ENCODE data around the gene RASGRF2.

The RASGRF2 gene

DNA sequence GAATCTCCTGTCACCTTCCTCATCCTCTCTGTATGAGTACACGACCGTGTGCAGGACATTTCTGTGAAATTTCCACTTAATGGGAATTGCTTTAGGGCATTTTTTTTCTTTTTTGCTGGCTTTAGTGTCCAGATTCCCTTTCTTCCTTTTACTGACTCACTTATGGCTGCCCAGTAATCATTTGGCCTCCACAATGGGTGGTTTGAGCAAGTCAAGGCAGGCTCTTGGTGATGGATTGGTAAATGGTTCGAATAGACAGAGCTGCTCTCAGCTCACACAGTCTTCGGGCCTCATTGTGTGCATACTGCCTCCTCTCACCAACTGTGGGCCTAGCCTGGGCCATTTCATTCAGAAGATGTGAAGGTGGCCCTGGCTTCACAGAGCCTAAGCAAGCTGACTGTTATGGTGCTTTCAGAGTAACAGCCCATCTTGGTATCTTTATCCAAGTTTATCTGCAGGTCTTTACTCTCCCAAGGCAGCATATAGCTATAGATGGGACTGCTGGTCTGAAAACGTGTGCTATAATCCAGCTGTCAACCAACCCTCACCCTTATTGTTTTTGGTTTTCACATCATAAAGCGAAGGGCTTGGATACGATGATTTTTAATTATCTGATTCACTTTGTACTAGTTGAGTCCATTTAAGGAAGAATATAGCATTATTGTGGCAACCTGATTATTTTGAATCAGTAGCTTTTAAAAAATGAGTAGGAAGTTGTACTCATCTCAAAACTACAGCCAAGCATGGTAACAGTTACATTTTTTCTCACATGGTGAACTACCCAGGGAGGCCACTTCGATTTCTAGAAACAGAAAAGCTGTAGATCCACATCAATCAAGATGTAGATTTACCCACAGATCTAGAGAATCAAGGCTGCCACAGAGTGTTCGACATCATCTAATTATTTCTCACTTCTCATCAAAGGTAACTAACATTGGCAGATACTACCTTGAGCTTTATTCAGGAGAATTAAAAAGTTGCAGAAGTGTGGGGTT lies 222.5 kb downstream of the RASGRF2 start:
- DNase-seq (ENCODE audit: low read depth), result no peak
- TF ChIP-seq, protein P1, sequence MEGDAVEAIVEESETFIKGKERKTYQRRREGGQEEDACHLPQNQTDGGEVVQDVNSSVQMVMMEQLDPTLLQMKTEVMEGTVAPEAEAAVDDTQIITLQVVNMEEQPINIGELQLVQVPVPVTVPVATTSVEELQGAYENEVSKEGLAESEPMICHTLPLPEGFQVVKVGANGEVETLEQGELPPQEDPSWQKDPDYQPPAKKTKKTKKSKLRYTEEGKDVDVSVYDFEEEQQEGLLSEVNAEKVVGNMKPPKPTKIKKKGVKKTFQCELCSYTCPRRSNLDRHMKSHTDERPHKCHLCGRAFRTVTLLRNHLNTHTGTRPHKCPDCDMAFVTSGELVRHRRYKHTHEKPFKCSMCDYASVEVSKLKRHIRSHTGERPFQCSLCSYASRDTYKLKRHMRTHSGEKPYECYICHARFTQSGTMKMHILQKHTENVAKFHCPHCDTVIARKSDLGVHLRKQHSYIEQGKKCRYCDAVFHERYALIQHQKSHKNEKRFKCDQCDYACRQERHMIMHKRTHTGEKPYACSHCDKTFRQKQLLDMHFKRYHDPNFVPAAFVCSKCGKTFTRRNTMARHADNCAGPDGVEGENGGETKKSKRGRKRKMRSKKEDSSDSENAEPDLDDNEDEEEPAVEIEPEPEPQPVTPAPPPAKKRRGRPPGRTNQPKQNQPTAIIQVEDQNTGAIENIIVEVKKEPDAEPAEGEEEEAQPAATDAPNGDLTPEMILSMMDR (IDR thresholded peaks at IDR 0.05; ENCODE audit: control insufficient read depth, extremely low read depth, insufficient read depth), result no peak
- H3K4me3 ChIP-seq (ENCODE audit: low read depth, low read length), result no peak overlapping the region

DNA sequence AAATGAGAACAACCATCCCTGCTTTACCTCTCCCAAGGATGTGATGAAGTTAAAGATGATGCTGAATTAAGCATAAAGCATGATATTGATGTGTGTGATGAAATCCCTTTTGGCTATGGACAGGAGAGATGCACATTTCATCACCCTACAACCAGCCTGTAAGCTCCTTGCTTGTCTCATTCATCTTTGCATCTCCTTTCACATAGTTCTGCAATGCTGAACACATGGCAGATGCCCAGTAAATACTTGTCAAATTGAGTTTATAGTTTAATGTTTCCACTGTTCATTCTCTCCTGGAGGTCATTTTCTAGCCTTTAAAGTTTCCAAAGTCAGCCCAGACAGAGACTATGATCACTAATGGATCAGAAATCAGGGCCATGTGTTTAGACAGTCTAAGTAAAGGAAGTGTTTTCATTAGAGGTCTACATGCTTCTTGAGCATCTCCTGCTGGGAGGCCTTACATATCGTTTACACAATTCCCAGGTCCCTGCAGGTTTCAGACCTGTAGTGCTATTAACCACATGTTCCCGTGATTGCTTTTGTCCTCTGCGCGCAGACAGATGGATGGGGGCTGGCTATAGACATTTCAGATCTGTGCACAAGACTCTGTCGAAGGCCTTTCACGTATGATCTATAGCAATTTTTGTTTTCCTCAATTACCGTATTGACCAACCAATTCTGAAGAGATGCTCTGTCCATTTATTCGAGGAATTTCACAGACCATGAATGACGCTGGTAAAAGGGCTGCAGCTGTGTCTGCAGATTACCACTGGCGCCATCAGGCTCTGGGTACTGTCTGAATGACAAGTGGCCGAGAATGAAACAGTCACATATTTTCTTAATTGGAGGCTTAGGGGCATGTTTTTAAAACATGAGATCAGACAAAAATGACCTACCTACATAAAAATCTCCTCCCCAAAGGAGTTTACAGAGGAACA lies 223.9 kb downstream of the RASGRF2 start:
- TF ChIP-seq, protein P1 (IDR thresholded peaks at IDR 0.05; ENCODE audit: control insufficient read depth, extremely low read depth, insufficient read depth), result no peak
- H3K4me3 ChIP-seq (ENCODE audit: low read depth, low read length), result no peak overlapping the region
- DNase-seq (ENCODE audit: low read depth), result no peak

DNA sequence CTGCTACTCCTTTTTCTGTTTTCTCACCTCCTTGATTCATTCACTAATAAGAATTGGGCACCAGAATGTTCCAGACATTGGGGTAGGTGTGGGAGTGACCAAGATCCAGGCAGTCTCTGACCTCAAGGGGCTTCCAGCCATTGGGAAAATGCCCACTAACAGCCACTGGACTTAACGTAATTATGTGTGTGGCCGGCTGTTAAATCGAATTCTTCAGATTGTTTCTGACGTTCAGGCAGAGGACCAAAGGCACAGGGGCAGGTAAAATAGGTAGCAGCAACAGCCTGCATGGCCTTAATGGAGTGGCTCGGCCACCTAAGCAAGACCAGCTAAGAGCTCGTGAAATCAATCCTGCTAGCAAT lies 224.6 kb downstream of the RASGRF2 start:
- TF ChIP-seq, protein P1 (IDR thresholded peaks at IDR 0.05; ENCODE audit: control insufficient read depth, extremely low read depth, insufficient read depth), result no peak
- DNase-seq (ENCODE audit: low read depth), result no peak

DNA sequence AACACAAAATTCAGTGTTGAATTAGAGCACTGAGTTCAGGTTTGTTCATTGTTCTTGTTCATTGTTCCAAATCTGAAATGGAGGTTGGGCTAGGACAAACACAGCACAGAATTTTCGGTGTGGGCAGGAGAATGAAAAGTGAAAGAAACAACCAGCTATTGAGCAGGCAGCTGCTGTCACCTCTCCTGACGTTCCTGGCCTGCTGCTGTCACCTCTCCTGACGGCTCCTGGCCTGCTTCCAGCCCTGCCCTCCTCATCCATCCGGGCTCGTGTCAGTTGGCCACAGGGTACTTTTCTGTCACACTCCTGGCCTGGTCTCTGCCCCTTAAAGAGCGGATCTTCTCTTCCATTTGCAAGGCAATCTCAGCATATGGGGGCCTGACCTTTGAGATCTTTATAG lies 227.7 kb downstream of the RASGRF2 start:
- no peak for DNase-seq (ENCODE audit: low read depth)
- no peak overlapping the region for H3K4me3 ChIP-seq (ENCODE audit: low read depth, low read length)
- TF ChIP-seq, protein P1 (IDR thresholded peaks at IDR 0.05; ENCODE audit: control insufficient read depth, extremely low read depth, insufficient read depth), result no peak

More for the DNA sequence above, 224.6 kb downstream of the RASGRF2 start:
- H3K4me3 ChIP-seq (ENCODE audit: low read depth, low read length), result no peak overlapping the region

DNA sequence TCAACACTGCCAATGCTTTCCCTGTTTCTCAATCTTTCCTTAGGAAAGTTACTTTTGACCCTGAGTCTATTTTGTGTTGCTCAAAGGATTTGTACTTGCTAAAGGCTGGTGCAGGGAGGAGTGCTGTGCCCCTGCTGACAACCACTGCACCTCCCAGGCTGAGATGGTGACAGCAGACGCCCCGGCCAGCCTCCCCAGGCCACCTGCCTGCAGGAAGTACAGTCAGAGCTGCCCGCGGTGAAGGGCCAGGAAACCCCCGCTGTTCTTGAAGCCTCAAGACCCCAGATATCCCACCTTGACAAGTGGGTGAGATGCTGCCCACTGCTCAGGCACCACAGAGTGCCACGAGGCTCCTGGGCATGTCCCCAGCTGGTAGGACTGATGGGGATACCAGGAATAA lies 228.8 kb downstream of the RASGRF2 start:
- TF ChIP-seq, protein P1 (IDR thresholded peaks at IDR 0.05; ENCODE audit: control insufficient read depth, extremely low read depth, insufficient read depth), result no peak
- no peak overlapping the region for H3K4me3 ChIP-seq (ENCODE audit: low read depth, low read length)
- DNase-seq (ENCODE audit: low read depth), result no peak

DNA sequence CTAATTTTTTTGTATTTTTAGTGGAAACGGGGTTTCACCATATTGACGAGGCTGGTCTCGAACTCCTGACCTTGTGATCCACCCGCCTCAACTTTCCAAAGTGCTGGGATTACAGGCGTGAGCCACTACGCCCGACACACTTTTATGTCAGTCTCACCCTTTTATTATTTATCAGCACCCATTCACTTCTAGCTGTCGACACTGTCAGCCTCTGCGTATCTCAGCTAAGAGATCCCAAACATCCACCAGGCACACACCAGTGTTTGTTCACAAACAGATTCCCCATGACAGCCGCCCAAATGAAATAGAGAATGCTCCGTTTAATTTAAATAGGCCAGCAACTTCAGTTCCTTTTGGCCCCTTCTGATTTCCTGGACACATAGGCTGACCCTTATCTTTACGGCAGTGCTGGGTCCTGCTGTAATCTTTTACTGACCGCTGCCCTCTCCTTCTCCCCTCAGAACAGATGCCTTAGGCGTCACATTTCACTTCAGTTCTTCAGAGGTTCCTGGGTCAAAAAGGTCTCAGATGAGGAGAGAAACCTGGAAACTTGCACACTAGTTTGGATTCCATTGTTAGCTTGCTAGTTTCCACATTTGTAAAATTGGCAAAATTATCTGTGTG lies 229.8 kb downstream of the RASGRF2 start:
- no peak for DNase-seq (ENCODE audit: low read depth)
- TF ChIP-seq, protein P1 (IDR thresholded peaks at IDR 0.05; ENCODE audit: control insufficient read depth, extremely low read depth, insufficient read depth), result no peak

More for the DNA sequence above, 229.8 kb downstream of the RASGRF2 start:
- H3K4me3 ChIP-seq (ENCODE audit: low read depth, low read length), result no peak overlapping the region
